Stimulated activated CD8-positive, alpha-beta memory T cell treated with anti-CD3 and anti-CD28 coated beads, Interleukin-7, amount 100 ng/mL, for 24 hours (primary cell): ENCODE results near the gene ELFN2.
"Not testable (repeated sequence)": the region's sequence is repeated elsewhere in the genome, so short reads cannot be mapped to it uniquely, and the experiment has no call there.

Experiments used
- DNase-seq: peaks from one replicate; pipeline ENCODE4 v3.0.0-alpha.2; 2020; ENCODE audit warnings: low read depth

Gene ELFN2

GRCh38 chr22:37410174-37411055, 16.9 kb downstream of the ELFN2 start:
- DNase-seq, result no peak

- DNase-seq, result no peak
Measured at GRCh38 chr22:37409459-37410050, 17.7 kb downstream of the ELFN2 start.

- no peak for DNase-seq
Measured at GRCh38 chr22:37409031-37409430, 18.2 kb downstream of the ELFN2 start.

GRCh38 chr22:37407856-37408255, 19.4 kb downstream of the ELFN2 start:
- DNase-seq, result no peak

- DNase-seq, result no peak
Measured at GRCh38 chr22:37406441-37407235, 20.6 kb downstream of the ELFN2 start.

- DNase-seq, result no peak
Measured at GRCh38 chr22:37404091-37404490, 23.2 kb downstream of the ELFN2 start.

- no peak for DNase-seq
Measured at GRCh38 chr22:37403267-37403960, 23.9 kb downstream of the ELFN2 start.

GRCh38 chr22:37402184-37402506, 25.1 kb downstream of the ELFN2 start:
- no peak for DNase-seq

- DNase-seq, result no peak
Measured at GRCh38 chr22:37401401-37402183, 25.7 kb downstream of the ELFN2 start.

- no peak for DNase-seq
Measured at GRCh38 chr22:37400719-37401118, 26.6 kb downstream of the ELFN2 start.

- DNase-seq, result not testable (repeated sequence)
Measured at GRCh38 chr22:37399457-37399856, 27.8 kb downstream of the ELFN2 start.

- DNase-seq, result no peak
Measured at GRCh38 chr22:37397226-37397625, 30.1 kb downstream of the ELFN2 start.

- DNase-seq, result no peak
Measured at GRCh38 chr22:37396488-37397084, 30.7 kb downstream of the ELFN2 start.

- DNase-seq, result no peak
Measured at GRCh38 chr22:37394341-37394740, 32.9 kb downstream of the ELFN2 start.

GRCh38 chr22:37393746-37394145, 33.5 kb downstream of the ELFN2 start:
- no peak for DNase-seq

GRCh38 chr22:37392721-37393328, 34.5 kb downstream of the ELFN2 start:
- DNase-seq, result no peak

- no peak for DNase-seq
Measured at GRCh38 chr22:37391702-37392101, 35.6 kb downstream of the ELFN2 start.

- DNase-seq, result no peak
Measured at GRCh38 chr22:37390075-37390474, 37.2 kb downstream of the ELFN2 start.

- DNase-seq, result no peak
Measured at GRCh38 chr22:37388538-37388937, 38.7 kb downstream of the ELFN2 start.

GRCh38 chr22:37387793-37388192, 39.5 kb downstream of the ELFN2 start:
- no peak for DNase-seq

- DNase-seq, result no peak
Measured at GRCh38 chr22:37386441-37386840, 40.8 kb downstream of the ELFN2 start.
